GM18511 (cell line): ENCODE results near the gene TMEM132C.

ENCODE experiments used
- ATAC-seq: cut with Tn5 transposase; IDR thresholded peaks from one replicate; pipeline ENCODE4 v1.9.1; 2021; ENCODE audit warnings: mild to moderate bottlenecking, moderate library complexity; ENCODE audit not compliant: unreplicated experiment

TMEM132C gene

GRCh38 chr12:128644664-128645296 is 377.8 kb downstream of the TMEM132C start:
- no peak for ATAC-seq

DNA sequence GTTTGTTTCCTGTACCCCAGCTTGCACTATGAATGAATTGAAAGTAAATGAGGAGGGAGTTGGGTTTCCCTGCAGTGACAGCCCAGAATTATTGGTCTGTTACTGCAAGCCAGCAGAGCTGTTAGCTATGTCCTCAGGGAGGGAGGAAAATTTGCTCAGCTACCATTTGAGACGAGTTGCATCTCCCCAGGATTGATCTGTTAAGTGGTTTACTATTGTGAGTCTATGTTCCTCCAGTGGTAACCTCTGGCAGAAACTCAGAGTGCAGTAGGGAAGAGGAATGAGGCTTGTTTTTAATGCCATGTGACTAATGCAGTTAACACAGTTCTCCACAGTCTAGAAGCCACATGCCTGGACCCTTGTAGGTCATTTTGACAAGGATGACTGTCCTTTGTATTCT is 382.9 kb downstream of the TMEM132C start:
- ATAC-seq = no peak

GRCh38 chr12:128652136-128652751 is 385.3 kb downstream of the TMEM132C start:
- no peak for ATAC-seq

- ATAC-seq = no peak
These were observed 387.5 kb downstream of the TMEM132C start for GRCh38 chr12:128654468-128654867.

DNA sequence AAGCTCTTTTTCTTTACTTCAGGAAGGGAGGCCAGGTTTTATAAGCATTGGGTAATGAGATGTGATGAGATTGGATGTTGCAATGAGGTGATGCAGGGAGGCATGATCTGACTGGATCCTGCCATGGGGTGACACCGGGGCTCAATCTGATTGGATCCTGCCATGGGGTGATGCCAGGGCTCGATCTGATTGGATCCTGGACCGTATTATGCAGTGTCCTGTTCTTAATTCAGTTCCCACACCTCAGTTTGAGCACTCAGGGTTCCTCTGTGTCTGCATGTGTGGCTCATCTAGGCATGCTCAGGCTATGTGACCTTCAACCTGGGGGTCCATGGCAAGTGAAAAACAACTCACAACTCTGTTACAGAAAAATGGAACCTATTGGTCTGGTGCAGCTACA is 390.4 kb downstream of the TMEM132C start:
- ATAC-seq = no peak

DNA sequence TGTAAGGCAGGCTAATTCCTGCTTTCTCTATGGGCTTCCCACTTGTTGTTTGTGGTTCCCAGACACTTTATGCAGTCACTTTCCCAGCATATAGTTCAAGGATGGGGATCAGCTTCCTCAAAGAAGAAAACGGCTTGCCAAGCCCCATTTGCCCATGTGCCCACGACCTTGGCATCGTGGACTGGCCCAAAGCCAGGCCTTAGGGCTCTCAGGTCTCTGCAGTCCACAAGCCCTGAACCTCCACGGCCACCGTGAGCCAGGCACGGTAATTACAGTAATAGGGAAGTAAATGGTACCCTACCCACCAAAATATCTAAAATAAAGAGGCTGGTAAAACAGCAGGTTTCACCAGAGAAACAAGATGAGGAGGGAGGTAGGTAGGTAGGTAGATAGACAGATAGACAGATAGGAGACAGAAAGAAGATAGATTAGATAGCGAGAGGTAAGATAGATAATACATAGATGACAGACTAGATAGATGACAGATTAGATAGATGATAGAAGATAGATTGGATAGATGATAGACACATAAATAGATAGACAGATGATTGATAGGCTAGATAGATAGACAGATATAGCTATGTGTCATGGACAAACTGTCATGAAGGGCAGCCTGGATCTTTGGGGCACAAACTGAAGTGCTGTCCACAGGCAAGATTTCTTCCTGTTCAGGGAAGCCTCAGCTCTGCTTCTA is 393.7 kb downstream of the TMEM132C start:
- no peak for ATAC-seq

DNA sequence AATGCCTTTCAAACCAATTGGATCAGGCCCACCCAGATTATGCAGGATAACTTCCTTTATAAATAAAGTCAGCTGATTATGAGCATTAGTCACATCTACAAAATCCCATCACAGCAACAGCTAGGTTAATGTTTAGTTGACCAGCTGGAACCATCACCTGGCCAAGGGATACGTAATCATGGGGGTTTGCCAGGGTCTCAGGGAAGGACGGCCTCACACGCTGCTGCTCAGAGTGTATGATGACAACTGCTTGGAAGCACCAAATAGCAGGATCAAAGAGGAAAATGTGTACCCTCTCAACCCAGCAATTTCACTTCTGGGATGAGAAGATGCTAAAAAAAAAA is 394.2 kb downstream of the TMEM132C start:
- no peak for ATAC-seq

- no peak for ATAC-seq
These were observed 395.1 kb downstream of the TMEM132C start for GRCh38 chr12:128662101-128662500.

DNA sequence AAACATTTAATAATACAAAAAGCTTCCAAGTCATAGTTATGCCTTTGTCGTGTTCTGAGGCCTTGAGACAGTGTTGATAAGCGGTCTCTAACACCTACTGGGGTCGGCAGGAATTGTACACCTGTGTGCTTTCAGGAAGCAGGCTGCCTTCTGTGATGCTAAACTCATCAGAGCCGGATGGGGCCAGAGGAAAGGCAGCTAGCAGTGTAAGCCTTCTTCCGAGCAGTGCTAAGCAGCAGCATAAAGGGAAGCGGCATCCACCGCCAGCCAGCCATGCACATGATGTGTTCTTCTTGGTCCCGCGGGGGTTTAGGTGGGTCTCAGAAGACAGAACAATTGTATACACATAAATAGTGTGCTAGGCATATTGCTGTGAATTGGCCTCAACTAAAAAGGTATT is 397.5 kb downstream of the TMEM132C start:
- ATAC-seq = no peak

DNA sequence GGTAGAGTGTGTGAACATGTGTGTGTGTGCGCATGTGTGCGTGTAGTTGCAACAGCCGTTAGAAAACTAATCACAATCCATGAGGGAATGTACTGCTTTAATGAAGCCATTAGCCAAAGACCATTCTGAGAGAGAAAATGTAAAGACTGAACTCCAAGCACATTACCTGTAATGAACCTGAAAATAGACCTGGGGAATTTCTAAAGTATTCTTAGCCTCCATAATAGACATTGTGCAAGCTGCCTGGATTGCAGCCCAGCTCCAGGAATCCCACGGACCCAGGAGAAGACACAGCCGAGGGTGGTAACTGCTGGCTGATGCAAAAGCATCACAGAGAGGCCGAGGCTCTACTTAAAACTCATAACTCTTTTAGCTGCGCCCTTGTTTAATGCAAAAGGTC is 400.2 kb downstream of the TMEM132C start:
- ATAC-seq = no peak

DNA sequence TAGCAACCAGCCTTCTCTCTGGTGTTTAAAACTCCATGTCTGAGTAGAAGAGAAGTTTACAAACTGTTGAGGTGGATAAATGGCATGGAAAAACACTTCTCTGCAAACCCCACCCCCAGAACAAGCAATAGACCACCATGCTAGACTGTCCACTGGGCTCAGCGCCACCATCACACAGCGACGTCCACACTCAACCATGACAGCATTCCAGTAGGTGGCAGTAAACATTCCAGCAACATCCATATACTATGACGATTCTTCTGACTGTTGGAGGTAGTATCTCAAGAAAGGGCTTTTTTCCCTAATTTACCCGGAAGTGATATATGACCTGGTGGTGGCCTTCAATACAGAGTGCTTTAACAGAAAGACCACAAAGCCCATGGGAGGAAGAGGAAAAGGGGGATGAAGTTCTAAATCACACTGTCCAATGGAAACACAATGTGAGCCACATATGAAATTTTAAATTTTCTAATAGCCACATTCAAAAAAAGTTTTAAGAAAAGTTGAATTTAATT is 404.6 kb downstream of the TMEM132C start:
- ATAC-seq = no peak

- ATAC-seq = no peak
These were observed 405.5 kb downstream of the TMEM132C start for GRCh38 chr12:128672428-128672827.

- no peak for ATAC-seq
These were observed 405.9 kb downstream of the TMEM132C start for GRCh38 chr12:128672893-128673292.

- no peak for ATAC-seq
These were observed 408.6 kb downstream of the TMEM132C start for GRCh38 chr12:128675576-128675975.

DNA sequence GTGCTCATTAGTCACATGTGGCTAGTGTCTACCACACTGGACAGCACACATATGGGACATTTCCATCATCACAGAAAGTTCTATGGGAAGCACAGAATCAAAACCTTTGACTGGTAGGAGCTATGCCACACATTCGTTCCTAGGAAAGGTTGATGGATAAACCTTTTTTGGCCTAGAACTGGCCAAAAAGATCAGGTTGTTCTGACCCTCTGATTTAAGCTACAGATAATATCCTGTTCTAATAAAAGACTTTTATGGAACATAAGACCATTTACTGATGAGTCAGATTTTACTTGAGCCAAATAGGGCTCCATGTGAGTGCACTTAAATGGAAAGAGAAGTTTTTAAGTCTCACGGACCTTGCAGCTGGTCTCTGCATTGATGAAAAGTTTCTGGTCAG is 413.6 kb downstream of the TMEM132C start:
- ATAC-seq = no peak

- ATAC-seq = no peak
These were observed 415.7 kb downstream of the TMEM132C start for GRCh38 chr12:128682548-128683275.

DNA sequence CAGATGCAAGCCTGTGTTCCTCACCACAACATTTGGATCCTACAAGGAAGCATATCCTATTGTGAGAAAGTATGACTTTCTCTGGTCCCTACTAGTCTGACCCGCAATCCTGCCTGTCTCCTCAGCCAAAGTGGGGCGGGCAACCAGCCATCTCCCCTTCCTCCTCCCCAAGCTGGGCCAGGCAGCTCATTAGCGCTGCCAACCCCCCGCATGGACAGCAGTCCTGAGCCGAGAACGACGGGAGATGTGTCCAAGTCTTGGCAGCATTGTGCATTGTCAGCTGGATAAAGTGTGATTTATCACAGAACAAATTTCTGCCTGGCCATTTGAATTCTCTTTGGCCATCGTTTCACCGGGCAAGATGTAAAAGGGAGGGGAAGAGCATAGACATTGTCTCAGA is 417.4 kb downstream of the TMEM132C start:
- no peak for ATAC-seq

GRCh38 chr12:128685903-128686475 is 419.0 kb downstream of the TMEM132C start:
- ATAC-seq = no peak

GRCh38 chr12:128687851-128688250 is 420.9 kb downstream of the TMEM132C start:
- no peak for ATAC-seq

DNA sequence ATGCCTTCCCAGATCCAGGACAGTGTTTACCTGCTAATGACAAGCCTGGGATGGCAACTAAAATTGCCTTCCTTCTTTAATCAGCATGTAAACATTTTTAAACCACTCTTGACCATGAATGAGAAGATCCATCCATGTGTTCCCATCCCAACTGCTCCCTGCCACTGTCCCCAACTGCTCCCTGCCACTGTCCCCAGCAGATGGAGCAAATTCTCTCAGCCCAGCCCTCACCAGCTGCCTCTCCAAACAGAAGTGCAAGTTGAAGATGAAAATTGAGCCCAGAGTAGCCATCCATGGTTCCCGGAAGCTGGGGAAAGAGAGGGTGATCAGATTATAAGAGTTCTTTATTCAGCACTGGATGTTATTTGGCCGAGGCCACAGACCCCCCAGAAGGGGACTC is 423.7 kb downstream of the TMEM132C start:
- ATAC-seq = no peak

- no peak for ATAC-seq
These were observed 426.1 kb downstream of the TMEM132C start for GRCh38 chr12:128693115-128693514.
